Muscle of arm (tissue), 14 donors: ENCODE data around the gene METAP2. TPM values are rescaled to one million over a fixed set of nuclear protein-coding genes. Genes with fewer than 3 reads are reported as not detected.
"Not testable (repeated sequence)": the region's sequence is repeated elsewhere in the genome, so short reads cannot be mapped to it uniquely, and the experiment has no call there.

ENCODE experiments used
- DNase-seq: peaks from one replicate; pipeline ENCODE4 v3.0.0-alpha.2; 2013
- long read RNA-seq, 11 donors: transcript quantifications; one replicate each; lab custom pipeline, GENCODE V29; 2026
- polyA plus RNA-seq, 12 donors: library from polyadenylated mRNA; unstranded; fragments of 120-200 nt; gene quantifications; one replicate each; pipeline ENCODE4 v1.2.1, GENCODE V29; 2013; ENCODE audit not compliant: insufficient read length in 12 of 12

Gene METAP2
- 100 to 1,000 TPM in 11 of 12 donors, not detected in 1; 114 to 234 (median 130) TPM for polyA plus RNA-seq
- long read RNA-seq, donor 1, transcript METAP2-202 (11 exons, 3,601 nt), result major isoform, 10 of 112 reads
- long read RNA-seq, donor 1, partial matches to known transcripts, result 97 of 112 reads
- long read RNA-seq, donor 1, other reads (novel, unspliced or antisense), result 0 of 112 reads
- long read RNA-seq, donor 2, transcript METAP2-202 (11 exons, 3,601 nt), result major isoform, 22 of 95 reads
- long read RNA-seq, donor 2, transcript METAP2-210 (11 exons, 1,874 nt), result minor isoform, 5 of 95 reads
- long read RNA-seq, donor 2, partial matches to known transcripts, result 63 of 95 reads
- long read RNA-seq, donor 2, other reads (novel, unspliced or antisense), result 0 of 95 reads
- long read RNA-seq, donor 3, transcript METAP2-202 (11 exons, 3,601 nt), result major isoform, 11 of 47 reads
- long read RNA-seq, donor 3, partial matches to known transcripts, result 34 of 47 reads
- long read RNA-seq, donor 3, other reads (novel, unspliced or antisense), result 0 of 47 reads
- long read RNA-seq, donor 4, transcript METAP2-202 (11 exons, 3,601 nt), result major isoform, 9 of 31 reads
- long read RNA-seq, donor 4, partial matches to known transcripts, result 20 of 31 reads
- long read RNA-seq, donor 4, other reads (novel, unspliced or antisense), result 0 of 31 reads
- long read RNA-seq, donor 5, result 0 reads
- long read RNA-seq, donor 6, transcript METAP2-202 (11 exons, 3,601 nt), result major isoform, 19 of 71 reads
- long read RNA-seq, donor 6, transcript METAP2-210 (11 exons, 1,874 nt), result minor isoform, 5 of 71 reads
- long read RNA-seq, donor 6, partial matches to known transcripts, result 46 of 71 reads
- long read RNA-seq, donor 6, other reads (novel, unspliced or antisense), result 0 of 71 reads
- long read RNA-seq, donor 7, transcript METAP2-202 (11 exons, 3,601 nt), result major isoform, 9 of 37 reads
- long read RNA-seq, donor 7, partial matches to known transcripts, result 26 of 37 reads
- long read RNA-seq, donor 7, other reads (novel, unspliced or antisense), result 0 of 37 reads
- long read RNA-seq, donor 8, transcript METAP2-210 (11 exons, 1,874 nt), result minor isoform, 8 of 107 reads
- long read RNA-seq, donor 8, transcript METAP2-202 (11 exons, 3,601 nt), result major isoform, 35 of 107 reads
- long read RNA-seq, donor 8, partial matches to known transcripts, result 61 of 107 reads
- long read RNA-seq, donor 8, other reads (novel, unspliced or antisense), result 0 of 107 reads
- long read RNA-seq, donor 9, transcript METAP2-202 (11 exons, 3,601 nt), result major isoform, 11 of 65 reads
- long read RNA-seq, donor 9, partial matches to known transcripts, result 49 of 65 reads
- long read RNA-seq, donor 9, other reads (novel, unspliced or antisense), result 0 of 65 reads
- long read RNA-seq, donor 10, transcript METAP2-210 (11 exons, 1,874 nt), result minor isoform, 10 of 66 reads
- long read RNA-seq, donor 10, transcript METAP2-202 (11 exons, 3,601 nt), result major isoform, 22 of 66 reads
- long read RNA-seq, donor 10, partial matches to known transcripts, result 34 of 66 reads
- long read RNA-seq, donor 10, other reads (novel, unspliced or antisense), result 0 of 66 reads
- long read RNA-seq, donor 11, transcript METAP2-210 (11 exons, 1,874 nt), result minor isoform, 5 of 84 reads
- long read RNA-seq, donor 11, transcript METAP2-202 (11 exons, 3,601 nt), result major isoform, 23 of 84 reads
- long read RNA-seq, donor 11, partial matches to known transcripts, result 54 of 84 reads
- long read RNA-seq, donor 11, other reads (novel, unspliced or antisense), result 0 of 84 reads

DNA sequence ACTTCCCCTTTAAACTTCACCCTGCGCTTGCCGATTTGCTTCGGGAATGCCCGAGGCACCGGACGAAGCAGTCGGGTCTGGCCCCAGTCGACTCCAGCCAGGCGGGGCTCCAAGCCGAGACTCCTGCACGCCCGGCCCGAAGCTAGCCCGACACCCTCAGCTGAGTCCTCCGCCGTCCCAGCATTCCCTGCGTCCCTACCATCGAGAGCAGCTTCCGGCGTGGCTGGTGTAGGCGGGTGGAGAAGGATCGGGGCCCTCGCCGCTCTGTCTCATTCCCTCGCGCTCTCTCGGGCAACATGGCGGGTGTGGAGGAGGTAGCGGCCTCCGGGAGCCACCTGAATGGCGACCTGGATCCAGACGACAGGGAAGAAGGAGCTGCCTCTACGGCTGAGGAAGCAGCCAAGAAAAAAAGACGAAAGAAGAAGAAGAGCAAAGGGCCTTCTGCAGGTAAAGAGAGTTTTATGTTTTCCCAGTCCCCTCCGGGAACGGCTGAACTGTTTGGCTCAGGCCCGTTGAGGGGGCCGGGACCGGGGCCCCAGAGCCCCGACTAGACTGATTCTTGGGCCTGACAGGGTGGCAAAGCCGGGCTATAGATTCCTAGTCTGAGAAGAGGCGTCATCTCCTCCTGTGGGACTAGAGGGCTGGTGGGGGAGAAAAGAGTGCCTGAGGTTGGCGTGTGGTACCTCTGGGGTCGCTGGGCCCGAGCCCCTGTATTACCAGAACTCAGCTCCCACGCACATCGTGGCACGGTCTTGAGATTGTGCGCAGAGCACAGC is at the start of gene METAP2:
TSS of gene METAP2 (plus strand) at position 269 of the 776 bp plus-strand sequence. CDS start at position 297, 28 bp downstream.
- DNase-seq, result peak; percentile 95

DNA sequence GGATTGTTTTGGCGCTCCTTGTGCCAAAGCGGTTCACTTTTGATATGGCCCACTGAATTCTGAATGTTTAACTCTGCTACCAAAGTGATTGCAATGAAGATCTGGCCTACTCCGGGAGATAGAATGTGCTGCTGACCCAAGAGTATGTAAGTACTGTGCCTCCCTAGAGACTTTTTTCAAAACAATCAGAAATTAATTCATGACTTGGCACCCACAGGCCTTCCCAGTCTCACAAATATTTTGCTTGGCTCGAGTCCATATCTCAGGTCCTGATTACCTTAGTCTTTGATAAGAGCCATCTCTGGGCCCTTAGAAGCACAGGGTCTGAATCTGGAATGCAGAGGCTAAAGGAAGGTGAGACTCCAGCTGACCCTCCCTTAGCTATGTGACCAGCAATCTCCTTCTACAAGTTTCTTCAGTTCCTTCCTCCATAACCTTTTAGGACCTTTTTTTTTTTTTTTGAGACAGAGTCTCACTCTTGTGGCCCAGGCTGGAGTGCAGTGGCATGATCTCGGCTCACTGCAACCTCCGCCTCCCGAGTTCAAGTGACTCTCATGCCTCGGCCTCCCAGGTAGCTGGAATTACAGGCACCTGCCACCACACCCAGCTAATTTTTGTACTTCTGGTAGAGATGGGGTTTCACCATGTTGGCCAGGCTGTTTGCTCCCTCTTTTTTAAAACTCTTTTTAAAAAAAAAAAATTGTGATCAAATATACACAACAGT is 49.5 kb upstream of the METAP2 start:
- DNase-seq, result no peak

DNA sequence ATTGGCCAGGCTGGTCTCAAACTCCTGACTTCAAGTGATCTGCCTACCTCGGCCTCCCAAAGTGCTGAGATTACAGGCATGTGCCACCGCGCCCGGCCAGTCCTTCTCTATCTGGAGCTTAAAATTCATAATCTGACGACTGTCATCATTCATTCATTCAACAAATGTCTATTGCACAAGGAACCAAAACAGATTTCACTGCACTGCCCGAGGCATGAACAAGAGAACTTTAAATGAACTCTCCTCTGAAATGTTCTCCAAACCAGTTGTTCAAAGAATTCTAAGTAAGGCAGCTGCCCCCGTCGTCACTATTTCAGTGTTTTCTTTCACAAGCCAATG is 44.8 kb upstream of the METAP2 start:
- no peak for DNase-seq

DNA sequence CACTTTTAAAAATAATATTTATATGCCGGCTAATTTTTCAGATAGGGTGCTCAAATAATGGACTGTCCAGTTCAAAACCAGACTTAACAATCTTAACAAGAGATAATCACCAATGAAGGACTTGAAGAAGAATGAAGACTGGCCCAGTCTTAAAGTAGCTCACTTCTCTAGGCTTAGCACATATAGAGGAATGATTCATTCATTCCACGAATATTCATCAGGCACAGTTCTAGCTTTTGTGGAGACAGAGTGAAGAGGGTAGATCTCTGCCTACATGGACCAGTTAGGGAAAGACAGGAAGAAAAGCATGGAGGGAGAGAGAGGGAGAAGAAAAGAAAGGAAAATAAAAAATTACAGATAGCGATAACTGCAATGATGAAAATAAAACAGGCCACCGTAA is 42.8 kb upstream of the METAP2 start:
- DNase-seq, result no peak

DNA sequence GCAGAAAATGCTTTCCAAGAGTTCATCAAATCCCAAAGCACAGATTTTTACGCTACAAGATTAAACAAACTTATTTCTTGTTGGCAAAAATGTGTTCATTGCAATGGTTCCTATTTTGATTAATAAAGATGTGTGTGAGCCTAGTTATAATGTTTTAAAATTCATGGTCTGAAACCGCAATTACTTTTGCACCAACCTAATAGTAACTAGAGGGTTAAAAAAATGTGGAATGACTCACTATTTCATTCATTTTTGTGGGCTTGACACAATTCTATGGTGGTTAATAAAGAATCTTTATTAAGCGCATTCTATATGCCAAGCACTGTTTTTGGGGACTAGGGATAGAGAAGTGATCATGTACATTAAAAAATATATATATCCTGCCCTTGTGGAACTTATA is 38.6 kb upstream of the METAP2 start:
- DNase-seq, result no peak

DNA sequence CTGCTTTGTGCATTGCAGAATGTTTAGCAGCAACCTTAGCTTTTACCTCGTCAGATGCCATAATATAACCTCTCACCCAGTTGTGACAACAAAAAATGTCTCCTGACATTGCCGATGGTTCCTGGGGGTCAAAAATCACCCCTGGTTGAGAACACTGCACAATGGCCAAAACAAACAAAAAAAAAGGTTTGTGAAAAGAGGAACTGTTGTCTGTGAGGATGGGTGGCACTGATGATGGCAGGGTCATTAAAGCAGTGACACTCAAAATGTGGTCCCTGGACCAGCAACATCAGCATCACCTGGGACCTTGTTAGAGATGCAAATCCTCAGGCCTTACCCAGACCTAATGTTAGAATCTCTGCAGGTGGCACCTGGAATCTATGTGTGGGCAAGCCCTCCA is 36.4 kb upstream of the METAP2 start:
- no peak for DNase-seq

DNA sequence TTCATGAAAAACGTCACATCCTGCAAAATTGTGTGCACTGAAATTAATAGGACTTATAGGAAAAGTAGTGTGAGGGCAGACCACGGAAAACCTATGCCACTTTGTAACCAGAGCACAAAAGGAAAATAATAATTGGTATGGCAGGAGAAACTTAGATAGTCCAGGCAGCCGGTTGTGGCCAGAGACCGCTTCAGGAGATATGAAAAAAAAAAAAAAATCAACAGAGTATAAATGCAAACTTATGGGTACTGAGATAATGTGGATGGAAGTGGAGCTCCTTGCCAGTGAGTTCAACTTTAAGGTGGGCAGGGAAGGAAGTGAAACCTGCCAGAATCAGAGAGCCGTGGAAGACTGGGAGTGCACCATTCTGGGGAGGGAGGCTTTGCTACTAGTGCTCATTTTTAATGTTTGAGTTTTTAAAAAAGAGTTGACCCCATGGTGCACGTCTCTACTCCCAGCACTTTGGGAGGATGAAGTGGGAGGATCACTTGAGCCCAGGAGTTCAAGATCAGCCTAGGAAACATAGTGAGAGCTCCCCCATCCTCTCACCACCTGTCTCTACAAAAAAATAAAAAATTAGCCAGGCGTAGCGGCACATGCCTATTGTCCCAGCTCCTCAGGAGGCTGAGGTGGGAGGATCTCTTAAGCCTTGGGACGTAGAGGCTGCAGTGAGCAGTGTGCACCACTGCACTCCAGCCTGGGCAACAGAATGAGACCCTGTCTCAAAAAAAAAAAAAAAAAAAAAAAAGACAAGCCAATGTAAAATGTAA is 34.3 kb upstream of the METAP2 start:
- no peak for DNase-seq

DNA sequence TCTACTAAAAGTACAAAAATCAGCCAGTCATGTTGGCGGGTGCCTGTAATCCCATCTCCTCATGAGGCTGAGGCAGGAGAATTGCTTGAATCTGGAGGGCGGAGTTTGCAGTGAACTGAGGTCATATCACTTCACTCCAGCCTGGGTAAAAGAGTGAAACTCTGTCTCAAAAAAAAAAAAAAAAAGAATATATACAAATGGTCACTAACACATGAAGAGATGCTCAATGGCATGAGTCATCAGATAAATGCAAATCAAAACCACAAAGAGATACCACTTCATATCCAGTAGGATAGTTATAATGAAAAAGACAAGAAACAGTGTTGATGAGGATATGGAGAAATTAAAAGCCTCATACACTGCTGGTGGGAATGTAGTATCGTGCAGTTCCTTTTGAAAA is 33.6 kb upstream of the METAP2 start:
- DNase-seq, result no peak

DNA sequence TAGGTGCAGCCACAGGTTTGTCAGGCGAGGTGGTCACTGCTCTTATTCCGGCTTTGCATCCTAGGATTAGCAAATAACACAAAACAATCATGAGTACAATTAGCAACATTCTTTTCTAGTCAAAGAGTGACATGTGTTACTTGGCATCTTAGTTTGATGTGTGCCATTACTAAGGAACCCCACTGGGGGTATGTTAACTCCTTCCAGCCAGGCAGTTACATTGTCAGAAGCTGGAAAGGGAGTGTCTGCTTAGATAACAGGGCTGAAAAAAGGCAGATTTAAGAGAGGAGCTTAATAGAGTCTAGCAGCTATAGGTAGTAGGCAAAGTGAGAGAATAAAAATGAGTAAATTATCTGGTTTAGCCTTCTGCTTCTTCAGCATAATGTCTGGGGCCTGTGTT is 30.5 kb upstream of the METAP2 start:
- DNase-seq, result no peak

DNA sequence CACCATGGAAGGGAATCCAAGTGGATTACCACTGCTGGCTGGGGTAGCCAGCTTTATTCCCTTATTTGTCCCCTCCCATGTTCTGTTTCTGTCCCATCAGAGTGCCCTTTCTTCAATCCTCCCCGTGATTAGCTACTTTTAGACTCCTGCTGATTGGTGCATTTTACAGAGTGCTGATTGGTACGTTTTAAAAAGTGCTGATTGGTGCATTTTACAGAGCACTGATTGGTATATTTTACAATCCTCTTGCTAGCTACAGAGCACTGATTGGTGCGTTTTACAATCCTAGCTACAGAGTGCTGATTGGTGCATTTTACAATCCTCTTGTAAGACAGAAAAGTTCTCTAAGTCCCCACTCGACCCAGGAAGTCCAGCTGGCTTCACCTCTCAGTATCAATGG is 28.9 kb upstream of the METAP2 start:
- not testable (repeated sequence) for DNase-seq

DNA sequence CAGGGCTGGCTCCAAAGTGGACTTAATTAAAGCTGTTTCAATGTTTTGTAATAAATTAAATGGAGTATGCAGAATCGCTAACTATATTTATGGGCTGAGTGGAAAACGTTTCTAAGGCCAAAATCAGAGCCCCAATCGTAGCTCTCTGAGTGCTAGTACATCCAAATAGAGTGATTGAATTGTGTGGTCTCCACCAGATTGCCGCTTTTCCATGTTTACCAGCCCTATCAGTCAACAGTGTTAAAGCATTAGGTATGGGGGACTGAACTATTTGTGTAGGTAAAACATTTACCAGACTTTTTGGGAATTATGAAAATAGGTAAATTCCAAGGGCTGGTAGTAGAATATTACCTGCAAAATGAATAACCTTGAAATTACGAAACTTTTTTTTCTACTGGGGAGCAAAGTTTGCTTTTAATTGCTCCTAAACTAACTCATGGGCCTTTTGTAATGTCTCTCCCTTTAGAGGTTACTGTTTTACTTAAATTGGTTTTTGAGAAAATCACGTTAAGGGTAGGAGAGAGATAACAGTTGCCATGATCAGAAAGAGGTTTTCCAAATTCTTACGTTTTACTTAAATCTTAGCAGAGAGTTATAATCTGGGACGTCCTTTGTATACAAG is 28.0 kb upstream of the METAP2 start:
- DNase-seq, result no peak

DNA sequence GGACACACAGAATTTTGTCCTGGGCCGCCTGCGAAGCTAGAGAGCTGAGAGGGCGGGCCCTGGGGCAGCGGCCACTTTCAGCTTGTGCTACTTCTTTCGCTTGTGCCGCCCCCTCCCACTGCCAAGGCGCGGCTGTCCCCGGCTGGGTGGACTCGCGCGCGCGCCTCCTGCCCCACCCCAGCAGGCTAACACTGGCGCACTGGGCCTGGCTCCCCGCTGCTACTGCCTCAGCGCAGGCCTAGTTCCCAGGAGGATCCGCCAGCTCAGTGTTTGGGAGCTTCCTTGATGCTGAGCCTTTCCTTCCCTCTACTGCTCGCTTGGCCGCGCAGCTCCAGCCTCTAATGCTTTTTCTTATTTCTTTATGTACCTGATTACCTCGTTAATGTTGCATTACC is 27.4 kb upstream of the METAP2 start:
- peak; percentile 26 for DNase-seq

DNA sequence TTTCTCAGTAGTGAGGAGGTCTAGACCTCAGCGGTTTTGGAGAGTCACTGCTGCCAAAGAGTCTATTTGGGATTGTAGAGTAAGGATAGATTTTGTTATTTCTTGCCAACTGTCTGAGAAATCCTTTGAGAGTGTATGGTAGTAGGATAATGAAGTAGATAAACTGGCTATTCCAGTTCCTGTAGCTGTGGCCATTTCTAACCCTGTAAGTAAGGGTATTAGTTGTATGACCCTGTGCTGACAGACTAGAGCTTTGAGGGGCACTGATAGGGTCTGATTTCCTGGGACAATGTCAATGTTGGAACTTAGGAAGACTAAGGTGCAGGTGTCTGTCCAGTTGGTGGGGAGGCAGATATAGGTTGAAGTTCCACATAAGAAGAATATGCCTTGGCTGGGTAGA is 24.3 kb upstream of the METAP2 start:
- DNase-seq, result not testable (repeated sequence)

DNA sequence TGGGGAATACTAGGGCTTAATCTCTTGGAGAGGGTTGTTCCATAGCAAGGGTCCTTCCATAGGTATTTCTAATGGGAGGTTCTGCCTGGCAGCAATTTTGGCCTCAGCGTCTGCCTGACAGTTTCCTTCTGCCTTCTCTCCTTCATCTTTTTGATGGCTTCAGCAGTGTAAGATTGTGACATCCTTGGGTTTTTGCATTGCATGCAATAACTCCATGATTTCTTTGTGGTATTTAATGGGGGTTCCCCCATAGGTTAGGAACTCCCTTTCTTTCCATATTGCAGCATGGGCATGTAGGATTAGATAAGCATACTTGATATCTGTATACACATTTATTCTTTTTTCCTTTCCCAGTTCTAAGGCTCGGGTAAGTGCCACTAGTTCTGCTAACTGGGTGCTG is 21.5 kb upstream of the METAP2 start:
- DNase-seq, result not testable (repeated sequence)

DNA sequence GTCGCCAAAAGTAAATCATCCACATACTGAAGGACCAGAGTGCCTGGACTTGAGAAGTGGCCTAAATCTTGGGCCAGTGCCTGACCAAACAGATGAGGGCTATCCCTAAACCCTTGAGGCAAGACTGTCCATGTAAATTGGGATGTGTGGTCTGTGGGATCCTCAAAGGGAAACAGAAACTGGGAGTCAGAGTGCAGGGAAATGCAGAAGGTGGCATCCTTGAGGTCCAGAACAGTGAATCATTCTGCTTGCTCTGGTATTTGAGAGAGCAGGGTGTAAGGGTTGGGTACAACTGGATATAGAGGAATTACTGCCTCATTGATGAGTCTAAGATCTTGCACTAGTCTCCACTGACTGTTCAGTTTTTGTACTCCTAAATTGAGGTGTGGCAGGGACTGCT is 20.1 kb upstream of the METAP2 start:
- not testable (repeated sequence) for DNase-seq

DNA sequence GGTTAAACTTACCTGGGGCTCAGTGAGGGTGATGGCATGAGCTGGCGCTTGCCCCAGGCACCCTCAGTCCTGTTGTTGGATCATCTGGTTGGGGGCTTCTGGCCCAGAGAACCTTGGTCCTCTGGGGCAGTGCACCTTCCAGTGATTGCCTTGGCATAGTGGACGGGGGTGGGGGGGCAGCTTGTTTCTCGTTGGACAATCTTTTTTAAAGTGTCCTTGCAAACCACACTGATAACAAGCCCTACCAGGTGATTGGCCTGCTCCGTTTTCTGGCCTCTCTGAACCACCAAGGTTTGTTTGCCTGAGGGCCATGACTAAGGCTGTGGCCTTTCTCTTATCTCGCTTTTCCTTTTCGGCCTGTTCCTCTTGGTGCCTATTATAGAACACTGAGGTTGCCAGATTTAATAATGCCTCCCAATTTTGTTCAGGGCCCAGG is 19.2 kb upstream of the METAP2 start:
- DNase-seq, result not testable (repeated sequence)

DNA sequence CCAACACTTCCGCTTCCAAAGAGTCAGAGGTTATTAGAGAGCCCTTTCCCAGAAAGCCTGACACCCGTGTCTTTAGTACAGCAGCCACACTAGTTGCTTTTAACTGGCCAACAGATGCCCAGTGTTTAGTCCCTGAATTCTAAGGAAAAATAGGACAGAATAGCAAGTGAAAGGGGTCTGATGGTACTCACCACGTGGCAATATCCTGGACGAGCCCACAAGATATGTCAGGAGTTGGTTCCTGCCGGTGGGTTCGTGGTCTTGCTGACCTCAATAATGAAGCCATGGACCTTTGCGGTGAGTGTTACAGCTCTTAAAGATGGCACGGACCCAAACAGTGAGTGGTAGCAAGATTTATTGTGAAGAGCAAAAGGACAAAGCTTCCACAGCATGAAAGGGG is 16.3 kb upstream of the METAP2 start:
- not testable (repeated sequence) for DNase-seq

DNA sequence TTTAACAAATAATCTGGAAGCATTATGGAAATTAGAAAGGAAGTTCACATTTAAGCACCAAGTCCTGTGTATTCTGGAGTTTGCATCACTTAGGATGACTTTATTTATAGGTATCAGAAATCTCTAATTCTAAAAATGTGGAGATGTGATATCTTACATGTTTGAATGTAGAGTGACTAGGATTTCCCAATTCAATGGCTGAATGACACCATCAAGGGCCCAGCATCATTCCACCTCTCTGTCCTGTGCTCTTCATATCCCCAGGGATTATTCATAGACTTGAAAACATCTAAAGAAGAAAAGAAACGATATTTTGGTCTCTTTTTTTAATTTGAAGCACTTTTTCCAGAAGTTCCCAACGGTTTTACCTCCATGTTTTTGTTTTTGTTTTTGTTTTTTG is 15.2 kb upstream of the METAP2 start:
- no peak for DNase-seq
